Loucy (cell line): ENCODE measurements around the gene LIN9.

ENCODE experiments used
- H2AFZ ChIP-seq: fragments of 200-600 bp; sonication (generic); 2 replicates; pipeline ENCODE4 v1.6.0; 2016; ENCODE audit warnings: antibody characterized with exemption, mild to moderate bottlenecking, low read length, moderate library complexity
- H3F3A ChIP-seq: fragments of 200-600 bp; 2 replicates; pipeline ENCODE4 v1.6.0; 2016; ENCODE audit warnings: antibody characterized with exemption, low read depth, mild to moderate bottlenecking
- H3K27me3 ChIP-seq: fragments of 200-600 bp; sonication (generic); 2 replicates; pipeline ENCODE4 v1.6.1; 2014; ENCODE audit warnings: low read length, mild to moderate bottlenecking; ENCODE audit not compliant: insufficient read depth, poor library complexity, severe bottlenecking
- H3K36me3 ChIP-seq: fragments of 200-600 bp; sonication (generic); 2 replicates; pipeline ENCODE4 v1.6.1; 2016; ENCODE audit warnings: low read length; ENCODE audit not compliant: insufficient read depth
- H3K4me1 ChIP-seq: fragments of 200-600 bp; sonication (generic); 2 replicates; pipeline ENCODE4 v1.5.1; 2014; ENCODE audit warnings: low read length, mild to moderate bottlenecking; ENCODE audit not compliant: insufficient read depth, poor library complexity, severe bottlenecking
- H3K4me2 ChIP-seq: fragments of 200-600 bp; sonication (generic); 2 replicates; pipeline ENCODE4 v1.6.0; 2014; ENCODE audit warnings: antibody characterized with exemption, low read length, low read depth, mild to moderate bottlenecking; ENCODE audit not compliant: poor library complexity, severe bottlenecking
- H3K4me3 ChIP-seq: fragments of 200-600 bp; sonication (generic); 2 replicates; pipeline ENCODE4 v1.5.1; 2014; ENCODE audit warnings: low read length, mild to moderate bottlenecking, mixed read lengths; ENCODE audit not compliant: poor library complexity, severe bottlenecking
- H3K79me2 ChIP-seq: fragments of 200-600 bp; sonication (generic); 2 replicates; pipeline ENCODE4 v1.6.1; 2014; ENCODE audit warnings: low read length; ENCODE audit not compliant: insufficient read depth
- H3K9ac ChIP-seq: fragments of 200-600 bp; sonication (generic); 2 replicates; pipeline ENCODE4 v1.6.0; 2014; ENCODE audit warnings: mild to moderate bottlenecking, low read depth, low read length, moderate library complexity; ENCODE audit not compliant: poor library complexity, severe bottlenecking
- H3K9me2 ChIP-seq: fragments of 200-600 bp; sonication (generic); replicated peaks from 2 replicates; pipeline ENCODE4 v1.6.1; 2016; ENCODE audit warnings: low read depth, low read length, mixed read lengths
- H3K9me3 ChIP-seq: fragments of 200-600 bp; sonication (generic); 2 replicates; pipeline ENCODE4 v1.6.1; 2014; ENCODE audit warnings: mild to moderate bottlenecking, antibody characterized with exemption, low read length, low read depth; ENCODE audit not compliant: insufficient read depth
- H4K20me1 ChIP-seq: fragments of 200-600 bp; sonication (generic); 2 replicates; pipeline ENCODE4 v1.6.0; 2014; ENCODE audit warnings: antibody characterized with exemption, low read length, mild to moderate bottlenecking; ENCODE audit not compliant: insufficient read depth, poor library complexity, severe bottlenecking
- CTCF ChIP-seq: fragments of 200-600 bp; sonication (generic); conservative IDR thresholded peaks from 2 replicates; pipeline ENCODE4 v1.5.1; 2014; ENCODE audit warnings: mild to moderate bottlenecking, antibody characterized with exemption, low read length
- EZH2phosphoT487 ChIP-seq: fragments of 200-600 bp; IDR thresholded peaks from 2 replicates; pipeline ENCODE4 v1.6.1; 2018; ENCODE audit warnings: antibody characterized with exemption, mild to moderate bottlenecking, moderate library complexity, borderline replicate concordance

LIN9 gene

DNA sequence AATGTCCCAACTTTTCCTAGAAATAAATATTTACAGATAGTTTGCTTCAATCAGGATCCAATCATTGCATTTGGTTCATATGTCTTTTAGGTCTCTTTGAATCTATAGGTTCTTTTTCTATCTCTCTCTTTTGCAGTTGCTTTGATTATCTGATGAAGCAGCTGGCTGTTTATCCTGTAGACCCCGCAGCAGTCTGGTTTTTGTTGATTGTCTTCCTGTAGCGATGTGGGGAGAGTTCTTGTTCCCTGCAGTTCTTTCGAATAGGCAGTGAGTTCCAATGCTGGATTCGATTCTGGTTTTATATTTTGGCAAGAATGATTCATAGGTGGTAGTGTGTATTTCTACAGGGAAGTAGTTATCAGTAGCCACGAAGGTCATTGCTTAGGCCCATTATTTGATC is 92.9 kb downstream of the LIN9 start:
- no peak overlapping the region for H3K4me3 ChIP-seq
- no peak overlapping the region for H2AFZ ChIP-seq
- H3K9ac ChIP-seq = no peak overlapping the region
- H3K79me2 ChIP-seq = no peaks in the 10 kb centered on the region
- no peaks in the 10 kb centered on the region for H3K27me3 ChIP-seq
- no peak overlapping the region for H3K4me2 ChIP-seq
- H3K36me3 ChIP-seq = no peaks in the 10 kb centered on the region
- no peaks in the 10 kb centered on the region for H3K9me2 ChIP-seq
- TF ChIP-seq EZH2phosphoT487 (no peak), CTCF (no peak)
- no peaks in the 10 kb centered on the region for H3F3A ChIP-seq
- no peaks in the 10 kb centered on the region for H3K4me1 ChIP-seq
- no peaks in the 10 kb centered on the region for H4K20me1 ChIP-seq
- H3K9me3 ChIP-seq = no peaks in the 10 kb centered on the region

GRCh38 chr1:226215239-226215638 is 93.7 kb downstream of the LIN9 start:
- Histone ChIP-seq H2AFZ (no peak overlapping the region), H3K27me3 (no peaks in the 10 kb centered on the region), H3K9ac (no peak overlapping the region), H3K4me1 (no peaks in the 10 kb centered on the region), H3K4me2 (no peak overlapping the region), H4K20me1 (no peaks in the 10 kb centered on the region), H3K9me2 (no peaks in the 10 kb centered on the region), H3K79me2 (no peaks in the 10 kb centered on the region), H3F3A (no peaks in the 10 kb centered on the region), H3K9me3 (no peaks in the 10 kb centered on the region), H3K4me3 (no peak overlapping the region), H3K36me3 (no peaks in the 10 kb centered on the region)
- TF ChIP-seq CTCF = no peak
- no peak for TF ChIP-seq EZH2phosphoT487

DNA sequence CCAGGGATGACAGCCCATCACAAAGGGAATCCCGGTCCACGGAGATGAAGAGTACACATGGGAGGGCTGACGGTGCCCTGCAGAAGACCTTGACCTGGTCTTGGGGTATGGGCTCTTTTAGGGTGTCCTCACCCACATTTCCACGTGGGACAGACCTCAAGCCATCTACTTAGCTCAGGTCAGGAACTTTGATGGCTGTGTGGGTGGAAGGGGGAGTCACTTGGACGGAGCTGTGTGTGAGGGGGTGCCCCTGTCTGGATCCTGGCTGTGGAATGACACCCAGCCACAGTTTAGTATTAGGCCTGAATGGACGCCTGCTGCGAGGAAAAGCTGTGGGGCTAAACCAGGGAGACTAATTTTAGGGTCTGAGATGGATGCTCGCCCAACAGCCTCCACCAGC is 96.4 kb downstream of the LIN9 start:
- H3K4me2 ChIP-seq = no peak overlapping the region
- H3K27me3 ChIP-seq = no peaks in the 10 kb centered on the region
- no peak overlapping the region for H3K9ac ChIP-seq
- no peak overlapping the region for H3K4me3 ChIP-seq
- H3K9me3 ChIP-seq = no peaks in the 10 kb centered on the region
- TF ChIP-seq EZH2phosphoT487 (no peak), CTCF (no peak)
- H2AFZ ChIP-seq = no peak overlapping the region; the same call in 1 of the 2 replicates
- H3K36me3 ChIP-seq = no peaks in the 10 kb centered on the region
- no peaks in the 10 kb centered on the region for H3K9me2 ChIP-seq
- H3K79me2 ChIP-seq = no peaks in the 10 kb centered on the region
- no peaks in the 10 kb centered on the region for H3F3A ChIP-seq
- no peaks in the 10 kb centered on the region for H4K20me1 ChIP-seq
- H3K4me1 ChIP-seq = no peaks in the 10 kb centered on the region
